OCI-LY1 (cell line): ENCODE results near the gene MTMR3.

Source experiments
- CTCF ChIP-seq: fragments of 200-600 bp; sonication (generic), shearing (Covaris generic); IDR thresholded peaks from 2 replicates; pipeline ENCODE4 v1.5.1; 2017; ENCODE audit warnings: mild to moderate bottlenecking, antibody characterized with exemption, low read length, moderate library complexity, mixed read lengths
- EZH2 ChIP-seq: fragments of 200-600 bp; sonication (generic), shearing (Covaris generic); IDR thresholded peaks from 2 replicates; pipeline ENCODE4 v1.8.0; 2017; ENCODE audit warnings: borderline replicate concordance, mixed run types, mild to moderate bottlenecking, antibody characterized with exemption, low read length, moderate library complexity, mixed read lengths

GRCh38 chr22:29925402-29925801 is 42.4 kb downstream of the MTMR3 start:
- TF ChIP-seq CTCF: no peak
- TF ChIP-seq EZH2: no peak
